Endothelial cell of umbilical vein (primary cell): Measurements from ENCODE around the gene AKAP11. TPM values are rescaled to one million over a fixed set of nuclear protein-coding genes. Genes with fewer than 3 reads are reported as not detected.

Experiments used
- BruUV-seq: library from RNA; stranded (reverse); fragments of 400-500 nt; replicated peaks from 2 replicates; lab custom pipeline; 2021; lab: Mats Ljungman, UMichigan
- CTCF ChIA-PET: fragments of 300-600, 350-600 bp; sonication (Branson Sonifier 250); formaldehyde crosslinking; loops from one replicate; lab custom pipeline; 2021; ENCODE audit warnings: antibody characterized with exemption, inconsistent platforms; lab: Charles Lee
- POLR2A ChIA-PET: fragments of 300-600, 350-600 bp; sonication (Branson Sonifier 250); formaldehyde crosslinking; loops from one replicate; lab custom pipeline; 2021; ENCODE audit warnings: antibody characterized with exemption, inconsistent platforms; lab: Charles Lee
- DNase-seq: peaks from one replicate; pipeline ENCODE4 v3.0.0-alpha.2; 2011; ENCODE audit warnings: low read depth, low spot score
- FAIRE-seq: peaks from 2 replicates; lab custom pipeline; 2011; peaks lifted over from hg19 to GRCh38; lab: Jason Lieb, UNC
- H2AFZ ChIP-seq: 2 replicates; pipeline ENCODE4 v1.6.0; 2012; ENCODE audit warnings: low read depth, low read length, control low read depth, inconsistent platforms
- H3K27ac ChIP-seq: 2 replicates; pipeline ENCODE4 v1.5.1; 2011; ENCODE audit warnings: low read depth, mild to moderate bottlenecking, control low read depth, low read length, moderate library complexity; ENCODE audit not compliant: insufficient read depth
- H3K27me3 ChIP-seq, 2 experiments: 2 replicates each; pipeline versions ENCODE4 v1.6.0 to v1.6.1; 2011; ENCODE audit warnings: low read length in 2 of 2, mixed read lengths in 1 of 2; ENCODE audit not compliant: control insufficient read depth in 2 of 2, insufficient read depth in 2 of 2
- H3K36me3 ChIP-seq, 2 experiments: 2 replicates in 1 of 2; 3 replicates in 1 of 2; pipeline ENCODE4 v1.5.1; 2011; ENCODE audit warnings: low read length in 2 of 2, mild to moderate bottlenecking in 1 of 2, moderate library complexity in 1 of 2; ENCODE audit not compliant: control insufficient read depth in 2 of 2, insufficient read depth in 2 of 2; ENCODE audit errors: extremely low read depth in 1 of 2
- H3K4me1 ChIP-seq: 3 replicates; pipeline ENCODE4 v1.5.1; 2011; ENCODE audit warnings: mild to moderate bottlenecking, low read length; ENCODE audit not compliant: control insufficient read depth, insufficient read depth; ENCODE audit errors: extremely low read depth
- H3K4me2 ChIP-seq: 2 replicates; pipeline ENCODE4 v1.6.1; 2011; ENCODE audit warnings: low read length, control low read depth, mixed read lengths; ENCODE audit not compliant: insufficient read depth
- H3K4me3 ChIP-seq, 3 experiments: fragments of 200-600 bp in 1 of 3; sonication (generic), shearing (Covaris generic) in 1 of 3; replicated peaks in 1 of 3; 2 replicates each; pipeline ENCODE4 v1.5.1; 2011 to 2016; ENCODE audit warnings: control low read depth in 3 of 3, low read length in 3 of 3, mild to moderate bottlenecking in 2 of 3, inconsistent platforms in 1 of 3, low read depth in 1 of 3, moderate library complexity in 1 of 3; ENCODE audit not compliant: insufficient read depth in 1 of 3
- H3K79me2 ChIP-seq: 2 replicates; pipeline ENCODE4 v1.6.0; 2012; ENCODE audit warnings: low read length, inconsistent platforms; ENCODE audit not compliant: control insufficient read depth, insufficient read depth
- H3K9ac ChIP-seq: replicated peaks from 2 replicates; pipeline ENCODE3; 2011; ENCODE audit warnings: low read length, control low read depth; ENCODE audit not compliant: insufficient read depth; ENCODE audit errors: extremely low read depth
- H3K9me1 ChIP-seq: replicated peaks from 3 replicates; pipeline ENCODE4 v1.6.0; 2011; ENCODE audit warnings: mild to moderate bottlenecking, low read length; ENCODE audit not compliant: control insufficient read depth, insufficient read depth; ENCODE audit errors: extremely low read depth
- H3K9me3 ChIP-seq: replicated peaks from 2 replicates; pipeline ENCODE4 v1.5.1; 2012; ENCODE audit warnings: low read length, inconsistent platforms; ENCODE audit not compliant: control insufficient read depth, insufficient read depth
- H4K20me1 ChIP-seq: replicated peaks from 2 replicates; pipeline ENCODE3; 2011; ENCODE audit warnings: mild to moderate bottlenecking, low read length; ENCODE audit not compliant: control insufficient read depth, insufficient read depth; ENCODE audit errors: extremely low read depth
- EZH2 ChIP-seq: IDR thresholded peaks from 2 replicates; pipeline ENCODE4 v1.6.1; 2012; ENCODE audit warnings: borderline replicate concordance, low read depth, mild to moderate bottlenecking, moderate library complexity, low read length, inconsistent platforms; ENCODE audit not compliant: severe bottlenecking
- FOS ChIP-seq: IDR thresholded peaks from 2 replicates; pipeline ENCODE4 v1.6.1; 2011; ENCODE audit warnings: mild to moderate bottlenecking, low read length, moderate library complexity, borderline replicate concordance; ENCODE audit not compliant: insufficient read depth
- GATA2 ChIP-seq: IDR thresholded peaks from 2 replicates; pipeline ENCODE4 v1.7.0; 2011; ENCODE audit warnings: low read depth, mild to moderate bottlenecking, moderate library complexity, mixed read lengths, low read length; ENCODE audit not compliant: insufficient read length, insufficient read depth
- JUN ChIP-seq: IDR thresholded peaks from 2 replicates; pipeline ENCODE4 v1.6.1; 2011; ENCODE audit warnings: borderline replicate concordance, low read depth; ENCODE audit not compliant: insufficient read length, insufficient read depth
- MYC ChIP-seq: IDR thresholded peaks from one replicate; pipeline ENCODE4 v1.6.1; 2011; ENCODE audit warnings: mild to moderate bottlenecking, low read depth, low read length
- POLR2A ChIP-seq: IDR thresholded peaks from 2 replicates; pipeline ENCODE4 v1.6.1; 2012; ENCODE audit warnings: low read depth, mild to moderate bottlenecking, control low read depth, low read length
- POLR2AphosphoS5 ChIP-seq: IDR thresholded peaks from 2 replicates; pipeline ENCODE4 v1.6.1; 2012; ENCODE audit warnings: low read depth, mild to moderate bottlenecking, control low read depth, low read length, moderate library complexity; ENCODE audit not compliant: insufficient read depth
- dilution Hi-C: fragments of 300-500 bp; cut with MboI; formaldehyde crosslinking; loops from one replicate; pipeline ENCODE4 v1.15.0; 2019; ENCODE audit warnings: low sequenced_read_pairs; ENCODE audit not compliant: extremely low pct_ligation_motif_present
- intact Hi-C: fragments of 100-400 bp; cut with micrococcal nuclease; formaldehyde crosslinking; loops from one replicate; pipeline ENCODE4 v1.10.0; 2022
- polyA plus RNA-seq, 4 experiments: library from polyadenylated mRNA; depleted of rRNA in 3 of 4; stranded (reverse) in 3 of 4; unstranded in 1 of 4; fragments of >200 nt; gene quantifications; 2 replicates each; pipeline versions ENCODE4 v1.2.1 to v1.2.3, GENCODE V29; 2011 to 2012; ENCODE audit warnings: missing spikeins in 1 of 4
- total RNA-seq: library from RNA; stranded (reverse); gene quantifications from 2 replicates; pipeline ENCODE4 v1.2.3, GENCODE V29; 2021
- TF ChIP-seq, protein P1 (sequence below), 2 donors: IDR thresholded peaks; 1 replicate in 1 of 2; 2 replicates in 1 of 2; pipeline ENCODE4 v1.5.1; 2011; ENCODE audit warnings: low read length in 2 of 2, mild to moderate bottlenecking in 2 of 2, moderate library complexity in 2 of 2, control low read depth in 1 of 2, inconsistent platforms in 1 of 2, low read depth in 1 of 2; ENCODE audit not compliant: insufficient read depth in 1 of 2; ENCODE audit errors: extremely low read depth in 1 of 2
- TF ChIP-seq, protein P2 (sequence below): IDR thresholded peaks from 2 replicates; pipeline ENCODE4 v1.6.1; 2011; ENCODE audit not compliant: insufficient read depth, insufficient read length

AKAP11 gene
- total and polyA plus RNA-seq, 2 donors (not counting 3 experiments of a cell fraction or from before 2014, with no cell fraction given) = 4.9 to 20.2 TPM

DNA sequence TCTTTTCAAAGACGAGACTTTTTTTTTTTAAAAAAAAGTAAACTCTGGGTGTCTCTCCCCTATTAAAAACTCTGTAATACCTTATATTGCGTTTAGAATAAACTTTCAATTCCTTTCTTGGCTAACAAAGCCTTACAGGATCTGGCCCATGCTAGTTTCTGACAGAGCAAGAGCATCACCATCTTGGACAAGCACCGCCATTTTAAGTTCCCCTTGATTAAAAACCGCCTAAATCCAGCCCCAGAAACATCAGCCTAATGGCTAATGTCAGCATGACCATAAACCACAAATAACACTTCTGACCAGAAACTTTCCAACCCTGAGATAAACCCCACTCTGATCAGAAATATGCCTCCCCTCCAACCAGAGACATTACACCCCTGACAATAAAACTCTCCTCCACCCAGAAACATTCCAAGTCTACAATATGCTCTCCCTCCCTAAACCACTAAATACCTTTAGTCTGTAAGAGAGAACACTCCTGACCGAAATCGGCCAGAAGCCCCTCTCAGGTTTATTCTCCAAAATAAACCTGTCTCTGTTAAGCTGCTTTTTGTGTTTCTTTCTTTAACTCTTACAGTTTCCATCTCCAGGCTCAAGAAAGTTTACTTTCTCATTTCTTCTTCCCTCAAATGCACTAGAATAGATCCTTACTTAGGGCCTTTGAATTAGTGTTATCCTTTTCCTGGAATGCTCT, 1.6 kb upstream of the AKAP11 start:
- H2AFZ ChIP-seq = no peak overlapping the region
- H3K9ac ChIP-seq = no peak overlapping the region
- H3K4me2 ChIP-seq = no peak overlapping the region
- TF ChIP-seq MYC = no peak
- no peak for TF ChIP-seq FOS
- no peak for TF ChIP-seq GATA2
- TF ChIP-seq POLR2A = no peak
- TF ChIP-seq EZH2 = no peak
- TF ChIP-seq JUN = no peak
- no peak for TF ChIP-seq POLR2AphosphoS5
- TF ChIP-seq, protein P1, sequence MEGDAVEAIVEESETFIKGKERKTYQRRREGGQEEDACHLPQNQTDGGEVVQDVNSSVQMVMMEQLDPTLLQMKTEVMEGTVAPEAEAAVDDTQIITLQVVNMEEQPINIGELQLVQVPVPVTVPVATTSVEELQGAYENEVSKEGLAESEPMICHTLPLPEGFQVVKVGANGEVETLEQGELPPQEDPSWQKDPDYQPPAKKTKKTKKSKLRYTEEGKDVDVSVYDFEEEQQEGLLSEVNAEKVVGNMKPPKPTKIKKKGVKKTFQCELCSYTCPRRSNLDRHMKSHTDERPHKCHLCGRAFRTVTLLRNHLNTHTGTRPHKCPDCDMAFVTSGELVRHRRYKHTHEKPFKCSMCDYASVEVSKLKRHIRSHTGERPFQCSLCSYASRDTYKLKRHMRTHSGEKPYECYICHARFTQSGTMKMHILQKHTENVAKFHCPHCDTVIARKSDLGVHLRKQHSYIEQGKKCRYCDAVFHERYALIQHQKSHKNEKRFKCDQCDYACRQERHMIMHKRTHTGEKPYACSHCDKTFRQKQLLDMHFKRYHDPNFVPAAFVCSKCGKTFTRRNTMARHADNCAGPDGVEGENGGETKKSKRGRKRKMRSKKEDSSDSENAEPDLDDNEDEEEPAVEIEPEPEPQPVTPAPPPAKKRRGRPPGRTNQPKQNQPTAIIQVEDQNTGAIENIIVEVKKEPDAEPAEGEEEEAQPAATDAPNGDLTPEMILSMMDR (IDR thresholded peaks at IDR 0.05; ENCODE audit: extremely low read depth in 1 of 2, insufficient read depth in 1 of 2, low read depth in 1 of 2, low read length in 2 of 2) = no peak
- TF ChIP-seq, protein P2, sequence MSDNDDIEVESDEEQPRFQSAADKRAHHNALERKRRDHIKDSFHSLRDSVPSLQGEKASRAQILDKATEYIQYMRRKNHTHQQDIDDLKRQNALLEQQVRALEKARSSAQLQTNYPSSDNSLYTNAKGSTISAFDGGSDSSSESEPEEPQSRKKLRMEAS = no peak
- no peak overlapping the region for H3K4me3 ChIP-seq
- H3K79me2 ChIP-seq = peaks cover 14% of the 10 kb centered on the region
- no peak for FAIRE-seq
- no peak for DNase-seq
- POLR2A ChIA-PET = no interaction called here
- dilution Hi-C loops (no loop called here), intact Hi-C loops (loop anchor here (5.0 kb wide), 1 partner anchor 223 kb away; the partner anchor contains the start of gene DGKH)
- H3K36me3 ChIP-seq = no peaks in the 10 kb centered on the region
- no TSS peak for BruUV-seq
- H4K20me1 ChIP-seq = no peaks in the 10 kb centered on the region
- H3K9me3 ChIP-seq = no peaks in the 10 kb centered on the region
- no peaks in the 10 kb centered on the region for H3K27me3 ChIP-seq
- H3K9me1 ChIP-seq = no peaks in the 10 kb centered on the region
- CTCF ChIA-PET = no interaction called here
- H3K4me1 ChIP-seq = peaks cover 30% of the 10 kb centered on the region
- no peak overlapping the region for H3K27ac ChIP-seq
